HepG2 (cell line): ENCODE data around the gene HOMEZ. TPM values are rescaled to one million over a fixed set of nuclear protein-coding genes. Genes with fewer than 3 reads are reported as not detected.

Source experiments
- CENPT ChIP-seq: sonication (generic); formaldehyde crosslinking; IDR thresholded peaks from 2 replicates; pipeline ENCODE4 v1.8.0; 2022; ENCODE audit warnings: low read depth, mild to moderate bottlenecking, moderate library complexity, missing genetic modification reagents
- GZF1 ChIP-seq: sonication (generic); formaldehyde crosslinking; IDR thresholded peaks from 2 replicates; pipeline ENCODE4 v1.5.1; 2020; ENCODE audit warnings: mild to moderate bottlenecking, missing genetic modification reagents
- HNRNPH1 ChIP-seq: fragments of 200-400 bp; formaldehyde crosslinking; optimal IDR thresholded peaks from 2 replicates; pipeline ENCODE3; 2017; ENCODE audit warnings: mild to moderate bottlenecking, low read depth, low read length
- JDP2 ChIP-seq: sonication (generic); formaldehyde crosslinking; IDR thresholded peaks from 2 replicates; pipeline ENCODE4 v1.8.1; 2022; ENCODE audit warnings: missing genetic modification reagents, borderline replicate concordance
- MEIS1 ChIP-seq: sonication (generic); formaldehyde crosslinking; IDR thresholded peaks from 2 replicates; pipeline ENCODE4 v1.9.0; 2021; ENCODE audit warnings: mild to moderate bottlenecking, missing genetic modification reagents, moderate library complexity, borderline replicate concordance
- SP4 ChIP-seq: sonication (generic); formaldehyde crosslinking; IDR thresholded peaks from 2 replicates; pipeline ENCODE4 v1.8.1; 2023; ENCODE audit warnings: mild to moderate bottlenecking, missing genetic modification reagents
- SRSF1 ChIP-seq: fragments of 200-400 bp; formaldehyde crosslinking; optimal IDR thresholded peaks from 2 replicates; pipeline ENCODE3; 2017; ENCODE audit warnings: mild to moderate bottlenecking, low read depth, low read length, moderate library complexity
- ZFAT ChIP-seq: sonication (generic); formaldehyde crosslinking; conservative IDR thresholded peaks from 2 replicates; pipeline ENCODE4 v1.8.1; 2023; ENCODE audit warnings: missing genetic modification reagents, inconsistent platforms
- ZHX1 ChIP-seq: sonication (generic); formaldehyde crosslinking; IDR thresholded peaks from 2 replicates; pipeline ENCODE4 v1.8.1; 2022; ENCODE audit warnings: low read depth, mild to moderate bottlenecking, missing genetic modification reagents
- ZIK1 ChIP-seq: sonication (generic); formaldehyde crosslinking; IDR thresholded peaks from 2 replicates; pipeline ENCODE4 v1.5.0; 2020; ENCODE audit warnings: mild to moderate bottlenecking, low read depth, missing genetic modification reagents, borderline replicate concordance
- ZNF101 ChIP-seq: sonication (generic); formaldehyde crosslinking; IDR thresholded peaks from 2 replicates; pipeline ENCODE4 v1.4.0; 2020; ENCODE audit warnings: mild to moderate bottlenecking, low read depth, missing genetic modification reagents, borderline replicate concordance
- ZNF124 ChIP-seq: sonication (generic); formaldehyde crosslinking; IDR thresholded peaks from 2 replicates; pipeline ENCODE4 v1.4.0; 2020; ENCODE audit warnings: missing genetic modification reagents
- ZNF24 ChIP-seq: fragments of 450-650 bp; IDR thresholded peaks from 2 replicates; pipeline ENCODE4 v1.6.1; 2017; ENCODE audit warnings: antibody characterized with exemption, mild to moderate bottlenecking
- ZNF569 ChIP-seq: sonication (generic); formaldehyde crosslinking; IDR thresholded peaks from 2 replicates; pipeline ENCODE4 v1.5.0; 2020; ENCODE audit warnings: mild to moderate bottlenecking, missing genetic modification reagents, moderate library complexity, borderline replicate concordance
- ZNF746 ChIP-seq: sonication (generic); formaldehyde crosslinking; IDR thresholded peaks from 2 replicates; pipeline ENCODE4 v1.8.0; 2022; ENCODE audit warnings: mild to moderate bottlenecking, missing genetic modification reagents
- polyA plus RNA-seq, 8 experiments: library from polyadenylated mRNA; depleted of rRNA in 3 of 8; stranded (reverse) in 7 of 8; unstranded in 1 of 8; fragments of >200 nt; fragmentation: Illumina TruSeq in 4 of 8; extraction: Trizol in 4 of 8; gene quantifications; 2 replicates each; pipeline versions ENCODE4 v1.2.1 to v1.2.3, GENCODE V29; 2011 to 2016; ENCODE audit warnings: low read depth in 4 of 8, missing spikeins in 1 of 8, mixed read lengths in 1 of 8; ENCODE audit not compliant: insufficient read depth in 1 of 8
- total RNA-seq, 5 experiments: library from RNA; depleted of rRNA; stranded (reverse); fragments of >200 nt; fragmentation: Illumina TruSeq; extraction: Trizol; gene quantifications; 2 replicates each; pipeline ENCODE4 v1.2.3, GENCODE V29; 2016; ENCODE audit warnings: low read depth in 1 of 5
- TF ChIP-seq, protein P1 (sequence below): sonication (generic); formaldehyde crosslinking; IDR thresholded peaks from 2 replicates; pipeline ENCODE4 v1.4.0; 2020; ENCODE audit warnings: missing genetic modification reagents
- TF ChIP-seq, protein P2 (sequence below): sonication (generic); formaldehyde crosslinking; IDR thresholded peaks from 2 replicates; pipeline ENCODE4 v1.4.0; 2020; ENCODE audit warnings: missing genetic modification reagents, mild to moderate bottlenecking, borderline replicate concordance
- TF ChIP-seq, protein P3 (sequence below): sonication (generic); formaldehyde crosslinking; IDR thresholded peaks from 2 replicates; pipeline ENCODE4 v1.4.0; 2020; ENCODE audit warnings: mild to moderate bottlenecking, missing genetic modification reagents

HOMEZ gene
- total and polyA plus RNA-seq, 2 of the 13 experiments (the other 11 are each of a cell fraction or from before 2014, with no cell fraction given), result 14.5 to 31.8 TPM

DNA sequence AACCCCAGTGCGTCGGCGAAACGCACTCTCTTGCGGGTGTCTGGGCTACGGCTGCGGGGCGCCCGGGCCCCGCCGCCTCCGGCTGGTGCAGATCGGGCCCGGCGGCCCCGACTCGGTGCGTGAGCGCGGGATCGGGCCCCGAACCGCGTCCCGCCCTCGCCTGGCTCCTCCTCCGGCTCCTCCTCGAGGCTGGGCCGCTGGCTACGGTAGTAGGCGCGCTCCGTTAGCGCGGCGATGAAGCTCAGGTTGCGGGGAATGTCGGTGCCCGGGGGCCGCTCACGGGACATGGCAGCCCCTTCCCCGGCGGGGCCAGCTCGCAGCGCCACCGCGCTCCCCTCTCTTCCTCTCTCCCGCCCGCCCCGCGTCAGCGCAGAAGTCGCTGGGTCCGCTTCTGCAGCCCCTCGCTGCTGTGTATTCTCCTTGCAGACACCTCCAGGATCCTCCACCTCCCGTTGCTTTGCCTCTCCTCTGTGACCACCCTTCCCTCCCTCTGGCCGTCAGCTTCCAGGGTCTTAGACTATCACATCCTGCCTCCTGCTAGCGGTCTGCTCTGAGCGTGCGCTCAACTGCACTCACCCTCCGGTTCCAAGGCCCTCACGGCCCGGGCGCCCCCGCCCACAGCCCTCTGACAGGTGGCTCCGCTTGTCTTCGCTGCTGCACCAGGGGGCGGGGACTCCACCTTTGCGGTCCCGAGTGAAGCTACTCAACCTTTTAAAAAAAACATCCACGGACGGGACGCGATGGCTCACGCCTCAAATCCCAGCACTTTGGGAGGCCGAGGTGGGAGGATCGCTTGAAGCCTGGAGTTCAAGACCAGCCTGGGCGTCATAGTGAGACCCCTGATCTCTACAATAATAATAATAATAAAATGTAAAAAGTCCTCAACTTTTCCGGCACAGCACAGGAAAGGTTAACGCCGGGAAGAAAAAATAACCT, 16.6 kb upstream of the HOMEZ start, which contains the start of gene PPP1R3E (continued):
- TF ChIP-seq, protein P1, sequence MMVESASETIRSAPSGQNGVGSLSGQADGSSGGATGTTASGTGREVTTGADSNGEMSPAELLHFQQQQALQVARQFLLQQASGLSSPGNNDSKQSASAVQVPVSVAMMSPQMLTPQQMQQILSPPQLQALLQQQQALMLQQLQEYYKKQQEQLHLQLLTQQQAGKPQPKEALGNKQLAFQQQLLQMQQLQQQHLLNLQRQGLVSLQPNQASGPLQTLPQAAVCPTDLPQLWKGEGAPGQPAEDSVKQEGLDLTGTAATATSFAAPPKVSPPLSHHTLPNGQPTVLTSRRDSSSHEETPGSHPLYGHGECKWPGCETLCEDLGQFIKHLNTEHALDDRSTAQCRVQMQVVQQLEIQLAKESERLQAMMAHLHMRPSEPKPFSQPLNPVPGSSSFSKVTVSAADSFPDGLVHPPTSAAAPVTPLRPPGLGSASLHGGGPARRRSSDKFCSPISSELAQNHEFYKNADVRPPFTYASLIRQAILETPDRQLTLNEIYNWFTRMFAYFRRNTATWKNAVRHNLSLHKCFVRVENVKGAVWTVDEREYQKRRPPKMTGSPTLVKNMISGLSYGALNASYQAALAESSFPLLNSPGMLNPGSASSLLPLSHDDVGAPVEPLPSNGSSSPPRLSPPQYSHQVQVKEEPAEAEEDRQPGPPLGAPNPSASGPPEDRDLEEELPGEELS (CRISPR knock-in tag), result no peak; the same call in none of the 2 replicates
- TF ChIP-seq ZNF24, result no peak
- no peak for TF ChIP-seq ZNF746
- peak; percentile 91; the same call in 1 of the 2 replicates for TF ChIP-seq CENPT (CRISPR knock-in tag)
- TF ChIP-seq ZNF101, result 0 out of 2 replicates have a peak, but pooled peaks have one; percentile 53
- TF ChIP-seq, protein P2, sequence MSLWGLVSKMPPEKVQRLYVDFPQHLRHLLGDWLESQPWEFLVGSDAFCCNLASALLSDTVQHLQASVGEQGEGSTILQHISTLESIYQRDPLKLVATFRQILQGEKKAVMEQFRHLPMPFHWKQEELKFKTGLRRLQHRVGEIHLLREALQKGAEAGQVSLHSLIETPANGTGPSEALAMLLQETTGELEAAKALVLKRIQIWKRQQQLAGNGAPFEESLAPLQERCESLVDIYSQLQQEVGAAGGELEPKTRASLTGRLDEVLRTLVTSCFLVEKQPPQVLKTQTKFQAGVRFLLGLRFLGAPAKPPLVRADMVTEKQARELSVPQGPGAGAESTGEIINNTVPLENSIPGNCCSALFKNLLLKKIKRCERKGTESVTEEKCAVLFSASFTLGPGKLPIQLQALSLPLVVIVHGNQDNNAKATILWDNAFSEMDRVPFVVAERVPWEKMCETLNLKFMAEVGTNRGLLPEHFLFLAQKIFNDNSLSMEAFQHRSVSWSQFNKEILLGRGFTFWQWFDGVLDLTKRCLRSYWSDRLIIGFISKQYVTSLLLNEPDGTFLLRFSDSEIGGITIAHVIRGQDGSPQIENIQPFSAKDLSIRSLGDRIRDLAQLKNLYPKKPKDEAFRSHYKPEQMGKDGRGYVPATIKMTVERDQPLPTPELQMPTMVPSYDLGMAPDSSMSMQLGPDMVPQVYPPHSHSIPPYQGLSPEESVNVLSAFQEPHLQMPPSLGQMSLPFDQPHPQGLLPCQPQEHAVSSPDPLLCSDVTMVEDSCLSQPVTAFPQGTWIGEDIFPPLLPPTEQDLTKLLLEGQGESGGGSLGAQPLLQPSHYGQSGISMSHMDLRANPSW (CRISPR knock-in tag), result peak; percentile 67; the same call in 1 of the 2 replicates
- TF ChIP-seq ZFAT (CRISPR knock-in tag), result peak; percentile 29; the same call in 1 of the 2 replicates
- no peak for TF ChIP-seq MEIS1
- peak; percentile 55; the same call in 1 of the 2 replicates for TF ChIP-seq ZIK1 (CRISPR knock-in tag)
- TF ChIP-seq ZNF124 (CRISPR knock-in tag), result peak; percentile 59
- TF ChIP-seq, protein P3, sequence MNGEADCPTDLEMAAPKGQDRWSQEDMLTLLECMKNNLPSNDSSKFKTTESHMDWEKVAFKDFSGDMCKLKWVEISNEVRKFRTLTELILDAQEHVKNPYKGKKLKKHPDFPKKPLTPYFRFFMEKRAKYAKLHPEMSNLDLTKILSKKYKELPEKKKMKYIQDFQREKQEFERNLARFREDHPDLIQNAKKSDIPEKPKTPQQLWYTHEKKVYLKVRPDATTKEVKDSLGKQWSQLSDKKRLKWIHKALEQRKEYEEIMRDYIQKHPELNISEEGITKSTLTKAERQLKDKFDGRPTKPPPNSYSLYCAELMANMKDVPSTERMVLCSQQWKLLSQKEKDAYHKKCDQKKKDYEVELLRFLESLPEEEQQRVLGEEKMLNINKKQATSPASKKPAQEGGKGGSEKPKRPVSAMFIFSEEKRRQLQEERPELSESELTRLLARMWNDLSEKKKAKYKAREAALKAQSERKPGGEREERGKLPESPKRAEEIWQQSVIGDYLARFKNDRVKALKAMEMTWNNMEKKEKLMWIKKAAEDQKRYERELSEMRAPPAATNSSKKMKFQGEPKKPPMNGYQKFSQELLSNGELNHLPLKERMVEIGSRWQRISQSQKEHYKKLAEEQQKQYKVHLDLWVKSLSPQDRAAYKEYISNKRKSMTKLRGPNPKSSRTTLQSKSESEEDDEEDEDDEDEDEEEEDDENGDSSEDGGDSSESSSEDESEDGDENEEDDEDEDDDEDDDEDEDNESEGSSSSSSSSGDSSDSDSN, result peak; percentile 87
- TF ChIP-seq SP4 (CRISPR knock-in tag), result no peak
- peak; percentile 94 for TF ChIP-seq ZHX1 (CRISPR knock-in tag)
- peak; percentile 89 for TF ChIP-seq SRSF1
- no peak; the same call in 1 of the 2 replicates for TF ChIP-seq GZF1 (CRISPR knock-in tag)
- no peak for TF ChIP-seq ZNF569 (CRISPR knock-in tag)
- TF ChIP-seq JDP2 (CRISPR knock-in tag), result no peak
- TF ChIP-seq HNRNPH1, result peak; percentile 84
